ENCODE results near the gene GLG1.

The GLG1 gene

GRCh38 chr16:74575175-74575806 is 31.6 kb downstream of the GLG1 start:
- Histone ChIP-seq H3K36me3 (ENCODE audit: insufficient read depth, low read length) (no peaks in the 10 kb centered on the region), H3K9me3 (ENCODE audit: control insufficient read depth, insufficient read depth, low read length) (no peaks in the 10 kb centered on the region), H3K4me1 (ENCODE audit: insufficient read depth, low read length) (no peaks in the 10 kb centered on the region)

GRCh38 chr16:74574146-74574545 is 32.8 kb downstream of the GLG1 start:
- Histone ChIP-seq H3K9me3 (ENCODE audit: control insufficient read depth, insufficient read depth, low read length) (no peaks in the 10 kb centered on the region), H3K4me1 (ENCODE audit: insufficient read depth, low read length) (no peaks in the 10 kb centered on the region), H3K9ac (ENCODE audit: low read depth, low read length) (no peak overlapping the region), H3K36me3 (ENCODE audit: insufficient read depth, low read length) (no peaks in the 10 kb centered on the region)

More at GRCh38 chr16:74575175-74575806, 31.6 kb downstream of the GLG1 start:
- no peak overlapping the region for H3K9ac ChIP-seq (ENCODE audit: low read depth, low read length)

GRCh38 chr16:74573622-74574021 is 33.3 kb downstream of the GLG1 start:
- Histone ChIP-seq H3K9me3 (ENCODE audit: control insufficient read depth, insufficient read depth, low read length) (no peaks in the 10 kb centered on the region), H3K4me1 (ENCODE audit: insufficient read depth, low read length) (no peaks in the 10 kb centered on the region), H3K9ac (ENCODE audit: low read depth, low read length) (no peak overlapping the region), H3K36me3 (ENCODE audit: insufficient read depth, low read length) (no peaks in the 10 kb centered on the region)

- Histone ChIP-seq H3K4me1 (ENCODE audit: insufficient read depth, low read length) (0 out of 2 replicates have a peak, but pooled peaks cover 3% of the 10 kb centered on the region), H3K36me3 (ENCODE audit: insufficient read depth, low read length) (no peaks in the 10 kb centered on the region), H3K9me3 (ENCODE audit: control insufficient read depth, insufficient read depth, low read length) (no peaks in the 10 kb centered on the region), H3K9ac (ENCODE audit: low read depth, low read length) (no peak overlapping the region)
Measured at GRCh38 chr16:74570412-74571301, 36.3 kb downstream of the GLG1 start.

GRCh38 chr16:74568961-74569631 is 37.8 kb downstream of the GLG1 start:
- 0 out of 2 replicates have a peak, but pooled peaks cover 3% of the 10 kb centered on the region for H3K4me1 ChIP-seq (ENCODE audit: insufficient read depth, low read length)
- H3K36me3 ChIP-seq (ENCODE audit: insufficient read depth, low read length) = no peaks in the 10 kb centered on the region
- H3K9ac ChIP-seq (ENCODE audit: low read depth, low read length) = no peak overlapping the region
- no peaks in the 10 kb centered on the region for H3K9me3 ChIP-seq (ENCODE audit: control insufficient read depth, insufficient read depth, low read length)

- Histone ChIP-seq H3K4me1 (ENCODE audit: insufficient read depth, low read length) (0 out of 2 replicates have a peak, but pooled peaks cover 3% of the 10 kb centered on the region), H3K9me3 (ENCODE audit: control insufficient read depth, insufficient read depth, low read length) (no peaks in the 10 kb centered on the region), H3K9ac (ENCODE audit: low read depth, low read length) (no peak overlapping the region), H3K36me3 (ENCODE audit: insufficient read depth, low read length) (no peaks in the 10 kb centered on the region)
Measured at GRCh38 chr16:74567901-74568300, 39.0 kb downstream of the GLG1 start.

- Histone ChIP-seq H3K4me1 (ENCODE audit: insufficient read depth, low read length) (peaks cover 3% of the 10 kb centered on the region; the same call in 1 of the 2 replicates), H3K9ac (ENCODE audit: low read depth, low read length) (no peak overlapping the region), H3K9me3 (ENCODE audit: control insufficient read depth, insufficient read depth, low read length) (no peaks in the 10 kb centered on the region), H3K36me3 (ENCODE audit: insufficient read depth, low read length) (no peaks in the 10 kb centered on the region)
Measured at GRCh38 chr16:74565378-74565777, 41.5 kb downstream of the GLG1 start.

- no peaks in the 10 kb centered on the region for H3K9me3 ChIP-seq (ENCODE audit: control insufficient read depth, insufficient read depth, low read length)
- no peaks in the 10 kb centered on the region for H3K36me3 ChIP-seq (ENCODE audit: insufficient read depth, low read length)
- H3K4me1 ChIP-seq (ENCODE audit: insufficient read depth, low read length) = peaks cover 3% of the 10 kb centered on the region; the same call in 1 of the 2 replicates
- no peak overlapping the region for H3K9ac ChIP-seq (ENCODE audit: low read depth, low read length)
Measured at GRCh38 chr16:74564451-74564984, 42.4 kb downstream of the GLG1 start.

- H3K36me3 ChIP-seq (ENCODE audit: insufficient read depth, low read length) = no peaks in the 10 kb centered on the region
- no peaks in the 10 kb centered on the region for H3K9me3 ChIP-seq (ENCODE audit: control insufficient read depth, insufficient read depth, low read length)
- peaks cover 3% of the 10 kb centered on the region; the same call in 1 of the 2 replicates for H3K4me1 ChIP-seq (ENCODE audit: insufficient read depth, low read length)
- no peak overlapping the region for H3K9ac ChIP-seq (ENCODE audit: low read depth, low read length)
Measured at GRCh38 chr16:74563828-74564263, 43.1 kb downstream of the GLG1 start.

GRCh38 chr16:74562117-74562516 is 44.8 kb downstream of the GLG1 start:
- no peak overlapping the region for H3K9ac ChIP-seq (ENCODE audit: low read depth, low read length)
- H3K4me1 ChIP-seq (ENCODE audit: insufficient read depth, low read length) = peaks cover 1% of the 10 kb centered on the region; the same call in 1 of the 2 replicates
- H3K36me3 ChIP-seq (ENCODE audit: insufficient read depth, low read length) = peaks cover 4% of the 10 kb centered on the region; the same call in 1 of the 2 replicates
- no peaks in the 10 kb centered on the region for H3K9me3 ChIP-seq (ENCODE audit: control insufficient read depth, insufficient read depth, low read length)

- no peak overlapping the region for H3K9ac ChIP-seq (ENCODE audit: low read depth, low read length)
- H3K9me3 ChIP-seq (ENCODE audit: control insufficient read depth, insufficient read depth, low read length) = no peaks in the 10 kb centered on the region
- H3K4me1 ChIP-seq (ENCODE audit: insufficient read depth, low read length) = no peaks in the 10 kb centered on the region; the same call in 1 of the 2 replicates
- H3K36me3 ChIP-seq (ENCODE audit: insufficient read depth, low read length) = peaks cover 4% of the 10 kb centered on the region; the same call in 1 of the 2 replicates
Measured at GRCh38 chr16:74561626-74562025, 45.3 kb downstream of the GLG1 start.

GRCh38 chr16:74560912-74561311 is 46.0 kb downstream of the GLG1 start:
- H3K9me3 ChIP-seq (ENCODE audit: control insufficient read depth, insufficient read depth, low read length) = no peaks in the 10 kb centered on the region
- no peak overlapping the region for H3K9ac ChIP-seq (ENCODE audit: low read depth, low read length)
- no peaks in the 10 kb centered on the region; the same call in 1 of the 2 replicates for H3K4me1 ChIP-seq (ENCODE audit: insufficient read depth, low read length)
- peaks cover 4% of the 10 kb centered on the region; the same call in 1 of the 2 replicates for H3K36me3 ChIP-seq (ENCODE audit: insufficient read depth, low read length)

- H3K36me3 ChIP-seq (ENCODE audit: insufficient read depth, low read length) = peaks cover 4% of the 10 kb centered on the region; the same call in 1 of the 2 replicates
Measured at GRCh38 chr16:74558873-74559272, 48.0 kb downstream of the GLG1 start.

GRCh38 chr16:74557275-74557674 is 49.6 kb downstream of the GLG1 start:
- no peaks in the 10 kb centered on the region for H3K9me3 ChIP-seq (ENCODE audit: control insufficient read depth, insufficient read depth, low read length)
- no peak overlapping the region for H3K9ac ChIP-seq (ENCODE audit: low read depth, low read length)
- H3K4me1 ChIP-seq (ENCODE audit: insufficient read depth, low read length) = no peaks in the 10 kb centered on the region; the same call in 1 of the 2 replicates
- H3K36me3 ChIP-seq (ENCODE audit: insufficient read depth, low read length) = peaks cover 4% of the 10 kb centered on the region; the same call in 1 of the 2 replicates

More at GRCh38 chr16:74558873-74559272, 48.0 kb downstream of the GLG1 start:
- no peaks in the 10 kb centered on the region for H3K9me3 ChIP-seq (ENCODE audit: control insufficient read depth, insufficient read depth, low read length)
- no peak overlapping the region for H3K9ac ChIP-seq (ENCODE audit: low read depth, low read length)
- H3K4me1 ChIP-seq (ENCODE audit: insufficient read depth, low read length) = no peaks in the 10 kb centered on the region; the same call in 1 of the 2 replicates
